SKM-1 (cell line): ENCODE measurements around the gene SEMA3E.
"Not testable (repeated sequence)": the region's sequence is repeated elsewhere in the genome, so short reads cannot be mapped to it uniquely, and the experiment has no call there.

Experiments used
- DNase-seq: peaks from one replicate; lab custom pipeline; 2025; ENCODE audit not compliant: unreplicated experiment; lab: John Stamatoyannopoulos, UW

The SEMA3E gene

GRCh38 chr7:83562960-83563359, 86.0 kb downstream of the SEMA3E start:
- no peak for DNase-seq

- DNase-seq, result no peak
Measured at GRCh38 chr7:83562289-83562688, 86.7 kb downstream of the SEMA3E start.

- DNase-seq, result no peak
Measured at GRCh38 chr7:83559887-83560286, 89.1 kb downstream of the SEMA3E start.

- DNase-seq, result not testable (repeated sequence)
Measured at GRCh38 chr7:83552556-83552955, 96.4 kb downstream of the SEMA3E start.

GRCh38 chr7:83550100-83550499, 98.8 kb downstream of the SEMA3E start:
- no peak for DNase-seq

- DNase-seq, result no peak
Measured at GRCh38 chr7:83548250-83548649, 100.7 kb downstream of the SEMA3E start.

- no peak for DNase-seq
Measured at GRCh38 chr7:83547526-83547925, 101.4 kb downstream of the SEMA3E start.

- no peak for DNase-seq
Measured at GRCh38 chr7:83546586-83546985, 102.4 kb downstream of the SEMA3E start.

GRCh38 chr7:83541187-83541960, 107.6 kb downstream of the SEMA3E start:
- no peak for DNase-seq

- no peak for DNase-seq
Measured at GRCh38 chr7:83534488-83534887, 114.5 kb downstream of the SEMA3E start.

GRCh38 chr7:83532219-83532618, 116.7 kb downstream of the SEMA3E start:
- DNase-seq, result no peak

GRCh38 chr7:83531766-83532165, 117.2 kb downstream of the SEMA3E start:
- DNase-seq, result no peak

GRCh38 chr7:83528925-83529423, 120.0 kb downstream of the SEMA3E start:
- DNase-seq, result no peak

GRCh38 chr7:83524277-83525075, 124.5 kb downstream of the SEMA3E start:
- no peak for DNase-seq

GRCh38 chr7:83520726-83521125, 128.2 kb downstream of the SEMA3E start:
- no peak for DNase-seq

GRCh38 chr7:83519240-83519639, 129.7 kb downstream of the SEMA3E start:
- no peak for DNase-seq

- DNase-seq, result no peak
Measured at GRCh38 chr7:83517035-83517700, 131.8 kb downstream of the SEMA3E start.

GRCh38 chr7:83514977-83515376, 134.0 kb downstream of the SEMA3E start:
- no peak for DNase-seq

GRCh38 chr7:83509255-83510021, 139.5 kb downstream of the SEMA3E start:
- no peak for DNase-seq

GRCh38 chr7:83504330-83504729, 144.6 kb downstream of the SEMA3E start:
- no peak for DNase-seq

- no peak for DNase-seq
Measured at GRCh38 chr7:83502636-83503035, 146.3 kb downstream of the SEMA3E start.
